PC-3 (cell line): ENCODE results near the gene ARHGAP26.

ENCODE experiments used
- CTCF ChIP-seq: fragments of 300-600 bp; sonication (generic); conservative IDR thresholded peaks from 2 replicates; pipeline ENCODE4 v1.5.1; 2017; ENCODE audit warnings: antibody characterized with exemption, low read depth, mild to moderate bottlenecking, low read length
- EZH2 ChIP-seq: fragments of 300-600 bp; sonication (generic); IDR thresholded peaks from one replicate; pipeline ENCODE4 v1.6.1; 2017; ENCODE audit warnings: antibody characterized with exemption, mild to moderate bottlenecking, low read length; ENCODE audit not compliant: unreplicated experiment
- EZH2phosphoT487 ChIP-seq: fragments of 300-600 bp; sonication (generic); IDR thresholded peaks from 2 replicates; pipeline ENCODE4 v1.6.1; 2018; ENCODE audit warnings: mild to moderate bottlenecking, antibody characterized with exemption, low read length, borderline replicate concordance

GRCh38 chr5:143207563-143208364 lies 437.6 kb downstream of the ARHGAP26 start:
- TF ChIP-seq CTCF (no peak), EZH2 (no peak), EZH2phosphoT487 (no peak)
